ENCODE data around the gene LOXL4. TPM values are rescaled to one million over a fixed set of nuclear protein-coding genes. Genes with fewer than 3 reads are reported as not detected.

LOXL4 gene
- total RNA-seq, 1 donor from 2014 or later, result 0.54 TPM

- DNase-seq (ENCODE audit: missing footprints), result no peak
- ATAC-seq, result no peak
- intact Hi-C loops (cut with DNase I), result no loop called here
Observed at GRCh38 chr10:98299341-98299740, 31.3 kb upstream of the LOXL4 start.

- intact Hi-C loops (cut with DNase I), result no loop called here
- DNase-seq (ENCODE audit: missing footprints) (no peak), ATAC-seq (no peak)
Observed at GRCh38 chr10:98296524-98296923, 28.5 kb upstream of the LOXL4 start.

- ATAC-seq, result no peak
- intact Hi-C loops (cut with DNase I), result no loop called here
- DNase-seq (ENCODE audit: missing footprints), result no peak
Observed at GRCh38 chr10:98295907-98296306, 27.9 kb upstream of the LOXL4 start.

- DNase-seq (ENCODE audit: missing footprints) (no peak), ATAC-seq (peak; percentile 10)
- intact Hi-C loops (cut with DNase I), result no loop called here
Observed at GRCh38 chr10:98295401-98295811, 27.4 kb upstream of the LOXL4 start.

- DNase-seq (ENCODE audit: missing footprints) (no peak), ATAC-seq (no peak)
- intact Hi-C loops (cut with DNase I), result no loop called here
Observed at GRCh38 chr10:98294270-98294627, 26.3 kb upstream of the LOXL4 start.

- DNase-seq (ENCODE audit: missing footprints) (no peak), ATAC-seq (peak; percentile 69)
- intact Hi-C loops (cut with DNase I), result no loop called here
Observed at GRCh38 chr10:98293550-98294269, 25.7 kb upstream of the LOXL4 start.

GRCh38 chr10:98292971-98293370 is 25.0 kb upstream of the LOXL4 start:
- DNase-seq (ENCODE audit: missing footprints), result no peak
- ATAC-seq, result peak; percentile 42
- intact Hi-C loops (cut with DNase I), result no loop called here

GRCh38 chr10:98289802-98290209 is 21.8 kb upstream of the LOXL4 start:
- intact Hi-C loops (cut with DNase I), result no loop called here
- DNase-seq (ENCODE audit: missing footprints) (no peak), ATAC-seq (no peak)

- DNase-seq (ENCODE audit: missing footprints), result no peak
- intact Hi-C loops (cut with DNase I), result no loop called here
- ATAC-seq, result no peak
Observed at GRCh38 chr10:98287321-98287720, 19.3 kb upstream of the LOXL4 start.

- ATAC-seq (no peak), DNase-seq (ENCODE audit: missing footprints) (no peak)
- intact Hi-C loops (cut with DNase I), result no loop called here
Observed at GRCh38 chr10:98286419-98286818, 18.4 kb upstream of the LOXL4 start.

- intact Hi-C loops (cut with DNase I), result no loop called here
- ATAC-seq (no peak), DNase-seq (ENCODE audit: missing footprints) (no peak)
Observed at GRCh38 chr10:98285416-98285815, 17.4 kb upstream of the LOXL4 start.

- intact Hi-C loops (cut with DNase I), result no loop called here
- ATAC-seq (no peak), DNase-seq (ENCODE audit: missing footprints) (no peak)
Observed at GRCh38 chr10:98276311-98276710, 8.3 kb upstream of the LOXL4 start.

- DNase-seq (ENCODE audit: missing footprints), result no peak
- intact Hi-C loops (cut with DNase I), result no loop called here
- ATAC-seq, result no peak
Observed at GRCh38 chr10:98274562-98274961, 6.6 kb upstream of the LOXL4 start.

- ATAC-seq, result no peak
- intact Hi-C loops (cut with DNase I), result no loop called here
- no peak for DNase-seq (ENCODE audit: missing footprints)
Observed at GRCh38 chr10:98273057-98273850, 5.3 kb upstream of the LOXL4 start.

GRCh38 chr10:98272656-98273055 is 4.7 kb upstream of the LOXL4 start:
- DNase-seq (ENCODE audit: missing footprints) (no peak), ATAC-seq (no peak)
- intact Hi-C loops (cut with DNase I), result no loop called here

- intact Hi-C loops (cut with DNase I), result no loop called here
Observed at GRCh38 chr10:98272245-98272644, 4.3 kb upstream of the LOXL4 start.

GRCh38 chr10:98270786-98271185 is 2.8 kb upstream of the LOXL4 start:
- ATAC-seq, result no peak
- intact Hi-C loops (cut with DNase I), result no loop called here

More at GRCh38 chr10:98272245-98272644, 4.3 kb upstream of the LOXL4 start:
- no peak for DNase-seq (ENCODE audit: missing footprints)
- no peak for ATAC-seq

GRCh38 chr10:98270073-98270740 is 2.2 kb upstream of the LOXL4 start:
- ATAC-seq, result no peak
- intact Hi-C loops (cut with DNase I), result no loop called here
- DNase-seq (ENCODE audit: missing footprints), result no peak

More at GRCh38 chr10:98270786-98271185, 2.8 kb upstream of the LOXL4 start:
- DNase-seq (ENCODE audit: missing footprints), result no peak

GRCh38 chr10:98269435-98269912 is 1.5 kb upstream of the LOXL4 start:
- ATAC-seq (peak; percentile 92), DNase-seq (ENCODE audit: missing footprints) (peak; percentile 87)
- intact Hi-C loops (cut with DNase I), result loop anchor here (5.0 kb wide), 2 partner anchors 198 to 1163 kb away; partner anchors contain the start of gene GOT1

Data from Right ventricle myocardium inferior (tissue), 1 donor.